Activated naive CD4-positive, alpha-beta T cell treated with anti-CD3 and anti-CD28 coated beads, Interleukin-2, amount 50 U/mL, for 72 hours (primary cell): ENCODE results near the gene TEX12. TPM values are rescaled to one million over a fixed set of nuclear protein-coding genes. Genes with fewer than 3 reads are reported as not detected.
"Not testable (repeated sequence)": the region's sequence is repeated elsewhere in the genome, so short reads cannot be mapped to it uniquely, and the experiment has no call there.

Experiments used
- ATAC-seq, 2 donors: fragments of 150-1000 bp; cut with Tn5 transposase; 2 replicates each; pipeline ENCODE4 v1.10.0; 2021; ENCODE audit warnings: mild to moderate bottlenecking in 2 of 2, moderate library complexity in 2 of 2
- DNase-seq, 2 donors: peaks; one replicate each; pipeline ENCODE4 v3.0.0; 2021 to 2022; ENCODE audit warnings: low spot score in 2 of 2
- H3K27ac Mint-ChIP-seq, 2 donors: one replicate each; pipeline ENCODE4 v1.8.0; 2022; ENCODE audit warnings: mild to moderate bottlenecking in 2 of 2, mixed read lengths in 2 of 2
- H3K36me3 Mint-ChIP-seq, 2 donors: one replicate each; pipeline ENCODE4 v1.8.0; 2022; ENCODE audit warnings: mixed read lengths in 2 of 2
- H3K9me3 Mint-ChIP-seq, 2 donors: one replicate each; pipeline ENCODE4 v1.8.0; 2022; ENCODE audit warnings: mixed read lengths in 2 of 2
- total RNA-seq, 2 donors: library from RNA; stranded (reverse); gene quantifications; one replicate each; pipeline ENCODE4 v1.2.3, GENCODE V29; 2022

Gene TEX12
- total RNA-seq, 2 donors from 2014 or later: 0.29 TPM; not detected in 1

- H3K36me3 Mint-ChIP-seq: peaks cover 1 to 2% of the 10 kb centered on the region in 2 donors
- no peak overlapping the region for H3K27ac Mint-ChIP-seq
- DNase-seq (no peak), ATAC-seq (no peak)
- peaks cover 0 to under 1% of the 10 kb centered on the region in 2 donors for H3K9me3 Mint-ChIP-seq
Measured at GRCh38 chr11:112185883-112186282, 18.7 kb downstream of the TEX12 start.

GRCh38 chr11:112186304-112186703, 19.1 kb downstream of the TEX12 start:
- Mint-ChIP-seq H3K36me3 (no peaks in the 10 kb centered on the region), H3K27ac (no peak overlapping the region), H3K9me3 (no peaks in the 10 kb centered on the region)
- ATAC-seq (no peak), DNase-seq (no peak)

GRCh38 chr11:112195113-112195512, 27.9 kb downstream of the TEX12 start:
- ATAC-seq, H3K36me3 Mint-ChIP-seq, H3K9me3 Mint-ChIP-seq, DNase-seq, H3K27ac Mint-ChIP-seq: not testable (repeated sequence)

- no peaks in the 10 kb centered on the region for H3K36me3 Mint-ChIP-seq
- ATAC-seq (no peak), DNase-seq (no peak)
- H3K27ac Mint-ChIP-seq: no peak overlapping the region
- H3K9me3 Mint-ChIP-seq: no peaks in the 10 kb centered on the region
Measured at GRCh38 chr11:112195951-112196351, 28.8 kb downstream of the TEX12 start.

GRCh38 chr11:112196519-112197087, 29.4 kb downstream of the TEX12 start:
- H3K36me3 Mint-ChIP-seq: no peaks in the 10 kb centered on the region
- H3K27ac Mint-ChIP-seq: no peak overlapping the region
- no peak for DNase-seq
- no peaks in the 10 kb centered on the region for H3K9me3 Mint-ChIP-seq
- no peak for ATAC-seq

GRCh38 chr11:112199101-112199500, 31.9 kb downstream of the TEX12 start:
- not testable (repeated sequence) for H3K27ac Mint-ChIP-seq, DNase-seq, ATAC-seq, H3K36me3 Mint-ChIP-seq, H3K9me3 Mint-ChIP-seq

- no peaks in the 10 kb centered on the region for H3K36me3 Mint-ChIP-seq
- DNase-seq (no peak), ATAC-seq (no peak)
- no peak overlapping the region for H3K27ac Mint-ChIP-seq
- H3K9me3 Mint-ChIP-seq: no peaks in the 10 kb centered on the region
Measured at GRCh38 chr11:112200252-112200651, 33.1 kb downstream of the TEX12 start.

- H3K36me3 Mint-ChIP-seq: no peaks in the 10 kb centered on the region
- H3K9me3 Mint-ChIP-seq: no peaks in the 10 kb centered on the region
- no peak for ATAC-seq
Measured at GRCh38 chr11:112206071-112206470, 38.9 kb downstream of the TEX12 start.

GRCh38 chr11:112210890-112211289, 43.7 kb downstream of the TEX12 start:
- ATAC-seq: no peak

More at GRCh38 chr11:112206071-112206470, 38.9 kb downstream of the TEX12 start:
- no peak overlapping the region for H3K27ac Mint-ChIP-seq
- no peak for DNase-seq

GRCh38 chr11:112211536-112211935, 44.4 kb downstream of the TEX12 start:
- no peak for DNase-seq
- Mint-ChIP-seq H3K36me3 (no peaks in the 10 kb centered on the region), H3K27ac (no peak overlapping the region), H3K9me3 (no peaks in the 10 kb centered on the region)
- peak; percentile 38 to 55 for ATAC-seq

More at GRCh38 chr11:112210890-112211289, 43.7 kb downstream of the TEX12 start:
- no peaks in the 10 kb centered on the region for H3K9me3 Mint-ChIP-seq
- no peak for DNase-seq
- no peaks in the 10 kb centered on the region for H3K36me3 Mint-ChIP-seq
- no peak overlapping the region for H3K27ac Mint-ChIP-seq

- Mint-ChIP-seq H3K36me3 (no peaks in the 10 kb centered on the region), H3K27ac (no peak overlapping the region), H3K9me3 (no peaks in the 10 kb centered on the region)
- DNase-seq: no peak
- no peak for ATAC-seq
Measured at GRCh38 chr11:112212290-112212689, 45.1 kb downstream of the TEX12 start.

GRCh38 chr11:112212710-112213109, 45.5 kb downstream of the TEX12 start:
- DNase-seq (no peak), ATAC-seq (no peak)
- H3K27ac Mint-ChIP-seq: no peak overlapping the region
- no peaks in the 10 kb centered on the region for H3K9me3 Mint-ChIP-seq
- H3K36me3 Mint-ChIP-seq: no peaks in the 10 kb centered on the region

GRCh38 chr11:112213753-112214152, 46.6 kb downstream of the TEX12 start:
- DNase-seq: no peak
- Mint-ChIP-seq H3K27ac (no peak overlapping the region), H3K36me3 (no peaks in the 10 kb centered on the region), H3K9me3 (no peaks in the 10 kb centered on the region)
- no peak for ATAC-seq

GRCh38 chr11:112215621-112216020, 48.4 kb downstream of the TEX12 start:
- no peaks in the 10 kb centered on the region for H3K36me3 Mint-ChIP-seq
- no peak for ATAC-seq
- H3K9me3 Mint-ChIP-seq: no peaks in the 10 kb centered on the region
- DNase-seq: no peak
- no peak overlapping the region for H3K27ac Mint-ChIP-seq

- H3K9me3 Mint-ChIP-seq: no peaks in the 10 kb centered on the region
- no peak for DNase-seq
- ATAC-seq: no peak
- no peak overlapping the region for H3K27ac Mint-ChIP-seq
- H3K36me3 Mint-ChIP-seq: no peaks in the 10 kb centered on the region
Measured at GRCh38 chr11:112216561-112217105, 49.5 kb downstream of the TEX12 start.

- ATAC-seq (peak; percentile 97 to 98), DNase-seq (peak in 1 of 2 donors; percentile 28)
- H3K36me3 Mint-ChIP-seq: no peaks in the 10 kb centered on the region
- no peaks in the 10 kb centered on the region for H3K9me3 Mint-ChIP-seq
- no peak overlapping the region for H3K27ac Mint-ChIP-seq
Measured at GRCh38 chr11:112219476-112220232, 52.5 kb downstream of the TEX12 start.

- no peaks in the 10 kb centered on the region for H3K36me3 Mint-ChIP-seq
- no peak for DNase-seq
- H3K27ac Mint-ChIP-seq: no peak overlapping the region
- no peaks in the 10 kb centered on the region for H3K9me3 Mint-ChIP-seq
- ATAC-seq: no peak
Measured at GRCh38 chr11:112221274-112221835, 54.2 kb downstream of the TEX12 start.
